Thyroid gland (tissue), 4 donors: ENCODE results near the gene STK4.

Experiments
- CTCF ChIP-seq, 6 experiments: fragments of 200-600 bp in 3 of 6; fragments of 450-650 bp in 3 of 6; sonication (generic) in 3 of 6; IDR thresholded peaks; one replicate each; pipeline ENCODE4 v1.5.1; 2016 to 2019; ENCODE audit warnings: antibody characterized with exemption in 6 of 6, mild to moderate bottlenecking in 2 of 6, inconsistent platforms in 1 of 6, moderate library complexity in 1 of 6
- POLR2A ChIP-seq, 2 donors: fragments of 450-650 bp; IDR thresholded peaks; one replicate each; pipeline ENCODE4 v1.6.1; 2017; ENCODE audit warnings: antibody characterized with exemption in 2 of 2, mild to moderate bottlenecking in 2 of 2, moderate library complexity in 1 of 2

GRCh38 chr20:44954211-44954610, 12.1 kb upstream of the STK4 start:
- no peak for TF ChIP-seq CTCF (IDR thresholded peaks at IDR 0.05)
- TF ChIP-seq POLR2A (IDR thresholded peaks at IDR 0.05), result no peak
